BJ (cell line): ENCODE measurements around the gene NECAB3. TPM values are rescaled to one million over a fixed set of nuclear protein-coding genes. Genes with fewer than 3 reads are reported as not detected.

Experiments used
- CTCF ChIA-PET: fragments of 350-600 bp; formaldehyde crosslinking; extraction: SDS; loops from one replicate; lab custom pipeline; 2021; ENCODE audit warnings: antibody characterized with exemption, inconsistent platforms; lab: Yijun Ruan, JAX
- POLR2A ChIA-PET: fragments of 300-600 bp; sonication (Branson Sonifier 250); formaldehyde crosslinking; extraction: SDS; loops from one replicate; lab custom pipeline; 2021; ENCODE audit warnings: antibody characterized with exemption; lab: Charles Lee
- DNase-seq: peaks from one replicate; pipeline ENCODE4 v3.0.0-alpha.2; 2011; ENCODE audit warnings: low read depth
- H3K27me3 ChIP-seq: 2 replicates; pipeline ENCODE4 v1.6.0; 2011; ENCODE audit warnings: low read length; ENCODE audit not compliant: control insufficient read depth, insufficient read depth
- H3K36me3 ChIP-seq: 2 replicates; pipeline ENCODE4 v1.5.1; 2011; ENCODE audit warnings: low read length; ENCODE audit not compliant: control insufficient read depth, insufficient read depth
- H3K4me3 ChIP-seq: 2 replicates; pipeline ENCODE4 v1.5.1; 2011; ENCODE audit warnings: low read depth, mild to moderate bottlenecking, control low read depth, low read length
- polyA plus RNA-seq: library from polyadenylated mRNA; depleted of rRNA; stranded (reverse); fragments of >200 nt; gene quantifications from 2 replicates; pipeline ENCODE4 v1.2.3, GENCODE V29; 2011
- TF ChIP-seq, protein P1 (sequence below): IDR thresholded peaks from 2 replicates; pipeline ENCODE4 v1.5.1; 2011; ENCODE audit warnings: low read depth, mild to moderate bottlenecking, control low read depth, inconsistent platforms, low read length, moderate library complexity; ENCODE audit not compliant: insufficient read depth

The NECAB3 gene
- polyA plus RNA-seq, 1 experiment = 20.2 TPM

DNA sequence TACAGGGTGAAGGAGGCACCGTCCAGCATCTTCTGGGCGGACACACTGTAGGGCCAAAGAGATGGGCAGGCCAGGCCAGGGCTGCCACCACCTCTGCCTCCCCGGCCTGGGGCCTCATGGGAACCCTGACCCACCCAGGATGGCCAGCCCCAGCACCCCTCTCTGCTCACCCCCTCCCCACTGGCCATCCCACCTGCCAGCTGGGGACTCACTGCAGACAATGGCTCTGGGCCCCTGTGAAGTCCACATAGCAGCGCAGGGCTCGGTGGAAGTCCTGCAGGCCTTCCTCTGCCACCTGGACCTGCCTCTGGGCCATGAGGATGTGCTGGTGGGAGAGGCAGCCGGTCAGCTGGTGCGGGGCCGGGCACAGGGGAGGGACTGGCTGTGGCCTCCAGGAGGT, 15.7 kb downstream of the NECAB3 start:
- Histone ChIP-seq H3K27me3 (no peaks in the 10 kb centered on the region), H3K4me3 (no peak overlapping the region), H3K36me3 (peaks cover 12% of the 10 kb centered on the region)
- no peak for DNase-seq
- CTCF ChIA-PET = interaction anchor here (1.1 kb wide), 1 partner anchor 8 kb away, joined by 3 read pairs; the partner anchor contains the start of gene ACTL10
- POLR2A ChIA-PET = no interaction called here
- TF ChIP-seq, protein P1, sequence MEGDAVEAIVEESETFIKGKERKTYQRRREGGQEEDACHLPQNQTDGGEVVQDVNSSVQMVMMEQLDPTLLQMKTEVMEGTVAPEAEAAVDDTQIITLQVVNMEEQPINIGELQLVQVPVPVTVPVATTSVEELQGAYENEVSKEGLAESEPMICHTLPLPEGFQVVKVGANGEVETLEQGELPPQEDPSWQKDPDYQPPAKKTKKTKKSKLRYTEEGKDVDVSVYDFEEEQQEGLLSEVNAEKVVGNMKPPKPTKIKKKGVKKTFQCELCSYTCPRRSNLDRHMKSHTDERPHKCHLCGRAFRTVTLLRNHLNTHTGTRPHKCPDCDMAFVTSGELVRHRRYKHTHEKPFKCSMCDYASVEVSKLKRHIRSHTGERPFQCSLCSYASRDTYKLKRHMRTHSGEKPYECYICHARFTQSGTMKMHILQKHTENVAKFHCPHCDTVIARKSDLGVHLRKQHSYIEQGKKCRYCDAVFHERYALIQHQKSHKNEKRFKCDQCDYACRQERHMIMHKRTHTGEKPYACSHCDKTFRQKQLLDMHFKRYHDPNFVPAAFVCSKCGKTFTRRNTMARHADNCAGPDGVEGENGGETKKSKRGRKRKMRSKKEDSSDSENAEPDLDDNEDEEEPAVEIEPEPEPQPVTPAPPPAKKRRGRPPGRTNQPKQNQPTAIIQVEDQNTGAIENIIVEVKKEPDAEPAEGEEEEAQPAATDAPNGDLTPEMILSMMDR = no peak

DNA sequence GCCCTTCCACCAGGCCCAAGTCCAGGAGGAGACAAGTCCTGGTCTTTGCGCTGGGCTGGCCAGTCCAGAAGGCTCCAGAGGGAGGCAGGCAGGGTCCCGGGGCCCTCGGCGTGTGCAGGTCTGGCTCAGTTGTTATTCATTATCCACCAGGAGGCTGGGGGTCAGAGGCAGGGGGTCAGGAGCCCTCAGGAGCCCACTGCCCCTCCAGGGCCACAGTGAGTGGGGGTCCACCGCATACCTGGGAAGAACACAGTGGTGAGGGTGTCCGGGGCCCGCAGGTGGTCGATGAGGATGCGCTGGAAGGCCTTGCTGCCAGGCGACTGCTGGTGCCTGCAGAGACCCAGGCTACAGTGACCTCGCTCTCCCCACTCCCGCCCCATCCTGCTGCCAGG, 16.5 kb downstream of the NECAB3 start:
- TF ChIP-seq, protein P1 = no peak
- POLR2A ChIA-PET = no interaction called here
- Histone ChIP-seq H3K4me3 (no peak overlapping the region), H3K36me3 (peaks cover 12% of the 10 kb centered on the region), H3K27me3 (no peaks in the 10 kb centered on the region)
- CTCF ChIA-PET = no interaction called here
- DNase-seq = no peak

DNA sequence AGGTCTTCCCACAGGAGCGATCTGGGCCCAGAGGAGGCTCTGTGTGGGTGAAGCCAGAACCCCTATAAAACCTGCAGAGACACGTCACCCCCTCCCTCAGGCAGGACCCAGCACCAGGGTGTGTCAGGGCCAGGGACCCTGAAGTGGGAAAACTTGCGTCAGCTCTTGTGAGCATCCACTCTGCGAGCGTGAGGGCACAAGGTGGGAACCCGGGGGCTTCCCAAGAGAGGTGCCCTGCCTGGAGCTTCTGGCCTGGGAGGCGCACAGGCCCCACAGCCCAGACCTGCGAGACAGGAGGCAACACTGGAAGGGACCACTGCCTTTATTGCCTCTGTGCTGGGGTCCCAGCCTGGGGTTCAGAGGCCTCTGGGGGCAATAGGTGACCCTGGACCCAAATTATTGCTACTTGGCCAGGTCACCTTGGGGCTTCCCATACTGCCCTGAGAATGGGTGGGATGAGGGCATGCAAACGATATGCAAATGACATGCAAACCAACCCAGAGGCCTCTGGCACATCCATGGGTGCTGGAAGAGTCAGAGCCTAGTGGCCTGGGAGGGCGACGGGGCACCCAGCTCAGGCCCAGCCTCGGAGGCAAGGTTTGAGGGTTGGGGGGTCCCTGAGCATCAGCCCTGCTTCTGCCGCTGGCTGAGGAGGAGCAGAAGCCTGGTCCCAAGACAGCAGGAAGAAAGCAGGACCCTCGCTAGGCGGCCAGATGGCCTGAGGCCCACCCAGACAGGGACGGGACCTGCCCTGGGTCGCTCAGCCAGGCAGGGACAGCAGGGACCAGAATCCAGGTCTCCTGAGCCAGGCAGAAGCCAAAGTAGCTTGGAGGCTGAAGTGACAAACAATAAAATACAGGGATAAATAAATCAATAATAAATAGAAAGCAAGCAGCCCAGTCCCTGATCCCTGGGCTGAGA, 17.2 kb downstream of the NECAB3 start:
- no peak for DNase-seq
- Histone ChIP-seq H3K27me3 (no peaks in the 10 kb centered on the region), H3K4me3 (no peak overlapping the region), H3K36me3 (peaks cover 12% of the 10 kb centered on the region)
- POLR2A ChIA-PET = no interaction called here
- TF ChIP-seq, protein P1 = no peak
- CTCF ChIA-PET = no interaction called here

DNA sequence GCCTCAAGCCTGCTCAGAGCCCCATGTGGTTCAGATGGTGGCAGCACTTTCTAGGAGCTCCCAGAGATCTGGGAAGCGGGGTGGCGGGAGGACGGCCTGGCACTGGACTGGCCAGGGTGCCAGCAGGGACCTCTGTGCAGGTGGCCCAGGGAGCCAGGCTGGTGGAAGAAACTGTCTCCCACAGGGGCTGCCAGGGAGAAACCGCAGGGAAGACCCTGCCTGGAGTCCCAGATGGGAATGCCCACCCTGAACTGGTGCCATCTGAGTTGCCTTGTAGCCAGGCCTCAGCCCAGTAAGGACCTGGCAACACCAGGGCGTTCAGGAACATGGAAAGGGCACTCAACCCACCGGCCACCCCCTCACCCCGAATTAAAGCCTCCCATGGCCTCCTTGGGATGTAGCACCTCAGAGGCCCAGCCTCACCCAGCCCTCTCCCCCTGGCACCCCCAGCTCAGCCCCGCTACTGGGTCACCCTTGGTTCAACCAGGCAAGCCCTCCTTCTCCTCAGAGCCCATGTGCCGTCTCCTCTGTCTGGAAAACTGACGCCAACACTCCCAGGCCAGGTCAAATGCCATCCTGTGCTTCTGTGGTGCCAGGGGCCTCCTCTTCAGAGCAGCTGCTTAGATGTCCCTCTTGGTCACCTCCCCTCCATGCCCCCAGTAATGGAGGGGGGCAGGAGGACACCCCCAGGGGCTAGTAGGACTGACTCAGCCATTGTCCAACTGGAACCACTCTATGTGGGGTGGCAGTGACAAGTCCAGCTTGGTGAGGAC, 18.0 kb downstream of the NECAB3 start:
- TF ChIP-seq, protein P1 = no peak
- DNase-seq = no peak
- Histone ChIP-seq H3K27me3 (no peaks in the 10 kb centered on the region), H3K36me3 (peaks cover 12% of the 10 kb centered on the region), H3K4me3 (no peak overlapping the region)
- ChIA-PET POLR2A (no interaction called here), CTCF (interaction anchor here (1.6 kb wide), 1 partner anchor 11 kb away, joined by 7 read pairs; the partner anchor contains the start of gene ACTL10)

DNA sequence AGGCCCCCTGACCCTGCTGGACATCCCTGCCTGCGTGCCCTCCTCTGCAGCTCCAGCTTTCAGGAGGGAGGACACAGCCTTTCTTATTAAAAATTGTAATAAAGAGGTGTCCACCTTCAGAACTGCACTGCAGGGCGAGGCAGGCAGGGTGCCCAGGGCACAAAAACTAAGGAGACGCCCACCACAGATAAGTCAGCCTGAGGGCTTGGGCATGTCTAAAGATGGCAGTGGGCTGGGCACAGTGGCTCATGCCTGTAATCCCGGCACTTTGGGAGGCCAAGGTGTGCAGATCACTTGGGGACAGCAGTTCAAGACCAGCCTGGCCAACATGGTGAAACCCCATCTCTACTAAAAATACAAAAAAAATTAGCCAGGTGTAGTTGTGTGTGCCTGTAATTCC, 19.1 kb downstream of the NECAB3 start:
- ChIA-PET POLR2A (no interaction called here), CTCF (interaction anchor here (1.2 to 2.2 kb wide), 3 partner anchors 8 to 195 kb away, joined by 3 to 18 read pairs (median 7); partner anchors contain the start of genes ACTL10 and C20orf144)
- no peak for DNase-seq
- Histone ChIP-seq H3K36me3 (peaks cover 12% of the 10 kb centered on the region), H3K4me3 (no peak overlapping the region), H3K27me3 (no peaks in the 10 kb centered on the region)
- TF ChIP-seq, protein P1 = no peak
